NCI-H1694 treated with DMSO at 0.1 percent for 48 hours (cell line): ENCODE measurements around the gene TNRC18.
"Not testable (repeated sequence)": the region's sequence is repeated elsewhere in the genome, so short reads cannot be mapped to it uniquely, and the experiment has no call there.

Source experiments
- DNase-seq: peaks from one replicate; lab custom pipeline; 2025; lab: John Stamatoyannopoulos, UW

TNRC18 gene

DNA sequence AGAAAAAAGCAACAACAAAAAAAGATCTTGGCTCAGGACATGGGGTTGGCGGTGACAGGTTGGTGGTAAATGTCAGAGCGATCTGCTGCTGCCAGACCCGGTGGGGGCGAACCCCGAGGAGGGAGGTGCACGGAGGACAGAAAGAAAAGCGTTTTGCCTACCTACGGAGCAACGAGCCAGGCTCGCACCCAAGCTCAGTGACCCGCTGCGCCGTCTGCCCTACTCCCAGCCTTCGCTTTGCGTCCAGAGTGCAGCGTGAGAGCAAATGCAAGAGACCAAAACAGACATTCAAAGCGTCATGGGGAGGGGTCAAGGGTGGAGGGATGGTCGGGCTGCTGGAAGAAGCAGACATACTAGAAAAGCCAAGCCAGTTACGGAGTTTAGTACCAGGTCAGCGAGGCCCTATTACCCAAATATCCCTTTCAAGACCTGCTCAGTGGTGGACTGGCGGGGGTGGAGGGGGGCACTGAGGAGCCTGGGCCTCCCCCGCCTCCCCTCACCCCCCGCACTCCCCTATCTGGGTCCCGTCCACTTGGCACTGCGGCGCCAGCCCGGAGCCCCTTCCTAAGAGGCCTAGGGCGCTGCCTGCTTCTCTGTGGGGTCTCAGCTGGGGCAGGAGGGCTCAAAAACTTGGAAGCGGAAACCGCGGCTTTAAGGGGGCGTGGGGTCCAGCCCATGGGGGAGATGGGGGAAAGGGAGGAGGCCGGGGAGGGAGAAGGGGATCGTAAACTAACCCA is 74.0 kb downstream of the TNRC18 start:
- no peak for DNase-seq

DNA sequence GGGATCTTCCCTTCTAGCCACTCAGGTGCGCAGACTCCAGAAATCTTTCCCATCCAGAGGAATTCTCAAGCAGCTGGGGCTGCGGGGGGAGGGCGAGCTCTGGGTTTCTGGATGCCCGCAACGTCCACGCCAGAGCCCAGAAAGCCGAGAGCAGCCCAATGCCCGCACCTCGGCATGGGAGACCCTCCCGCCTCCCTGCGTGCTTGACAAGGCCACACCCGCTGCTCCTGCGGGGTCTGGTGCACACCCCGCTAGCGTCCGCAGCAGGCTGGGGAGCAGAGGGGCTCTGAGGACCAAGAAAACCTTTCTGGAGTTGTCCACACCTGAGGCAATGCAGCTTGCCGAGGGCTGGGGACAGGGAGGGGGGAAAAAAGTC is 74.6 kb downstream of the TNRC18 start:
- no peak for DNase-seq

DNA sequence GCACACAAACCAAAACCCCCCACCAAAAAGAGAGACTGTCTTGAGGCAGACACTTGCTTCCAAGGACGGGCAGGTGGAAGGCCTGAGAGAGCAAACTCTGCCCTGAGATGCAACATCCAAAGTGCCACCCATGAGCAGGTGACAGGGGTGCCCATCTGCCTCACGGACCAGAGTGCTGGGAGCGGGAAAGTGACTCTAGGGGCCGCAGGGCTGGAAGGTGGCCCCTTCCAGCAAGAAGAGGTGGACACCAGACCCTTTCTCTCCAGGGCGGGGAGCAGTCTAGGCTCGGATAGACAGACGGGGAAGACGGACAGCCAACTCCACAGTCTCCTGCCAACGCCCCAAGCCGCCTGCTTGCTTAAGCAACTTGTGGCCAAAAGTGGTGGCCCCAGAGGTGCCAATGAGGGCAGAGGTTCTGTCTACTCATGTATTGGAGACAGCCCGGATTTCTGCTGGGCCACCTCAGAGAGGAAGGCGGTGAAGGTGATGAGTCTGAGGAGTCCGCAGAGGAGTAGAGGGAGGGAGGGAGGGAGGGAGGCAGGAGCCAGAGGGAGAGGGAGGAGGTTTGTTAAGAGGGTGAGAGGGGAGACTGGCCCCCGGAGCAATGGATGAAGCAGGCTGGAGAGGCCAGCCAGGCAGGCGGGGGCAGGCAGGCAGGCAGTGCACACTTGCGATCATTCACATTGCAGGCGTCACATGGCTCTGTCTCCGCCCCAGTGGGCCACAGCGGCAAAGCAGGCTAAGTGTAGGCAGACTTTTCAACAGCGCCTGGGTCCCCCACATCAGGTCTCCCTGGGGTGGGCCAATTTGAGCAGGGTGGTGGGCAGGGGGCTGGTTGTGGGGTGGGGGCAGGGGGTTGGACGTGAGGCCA is 75.3 kb downstream of the TNRC18 start:
- DNase-seq, result no peak

DNA sequence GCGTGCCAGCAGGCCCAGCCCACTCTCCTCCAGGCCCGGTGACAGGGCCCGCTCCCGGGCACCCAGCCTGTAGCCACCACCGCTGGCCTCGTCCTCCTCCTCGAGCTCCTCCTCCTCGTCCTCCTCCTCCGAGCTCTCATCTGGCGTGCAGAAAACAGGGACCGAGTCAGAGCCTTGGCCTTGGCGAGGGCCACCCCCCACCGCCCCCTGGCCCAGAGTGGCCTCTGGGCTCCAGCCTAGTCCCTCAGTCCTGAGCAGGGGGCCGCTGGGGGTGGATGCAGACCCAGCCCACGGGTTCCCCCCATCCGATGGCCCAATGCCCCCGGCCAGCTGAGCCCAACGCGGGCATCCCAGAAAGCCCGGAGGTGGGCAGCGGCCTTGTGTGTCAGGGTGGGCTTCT is 78.0 kb downstream of the TNRC18 start:
- no peak for DNase-seq

DNA sequence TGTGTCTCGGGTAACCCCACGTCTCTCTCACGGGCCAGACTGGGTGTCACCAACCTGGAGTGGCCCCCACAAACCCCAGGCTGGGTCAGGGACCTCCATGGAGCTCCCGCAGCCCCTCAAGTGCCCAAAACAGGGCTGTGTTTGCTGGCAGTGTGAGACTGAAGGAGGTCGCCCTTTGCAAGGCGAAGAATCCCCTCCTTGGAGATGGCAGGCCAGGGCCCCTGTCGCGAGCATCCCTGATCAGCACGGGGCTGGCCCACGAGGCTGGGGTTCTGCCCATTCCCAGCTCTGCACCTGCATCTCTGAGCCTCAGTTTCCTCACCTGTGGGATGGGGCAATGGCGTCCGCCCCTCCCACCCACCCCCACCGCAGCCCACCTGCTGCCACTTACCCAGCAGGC is 78.5 kb downstream of the TNRC18 start:
- DNase-seq, result no peak

DNA sequence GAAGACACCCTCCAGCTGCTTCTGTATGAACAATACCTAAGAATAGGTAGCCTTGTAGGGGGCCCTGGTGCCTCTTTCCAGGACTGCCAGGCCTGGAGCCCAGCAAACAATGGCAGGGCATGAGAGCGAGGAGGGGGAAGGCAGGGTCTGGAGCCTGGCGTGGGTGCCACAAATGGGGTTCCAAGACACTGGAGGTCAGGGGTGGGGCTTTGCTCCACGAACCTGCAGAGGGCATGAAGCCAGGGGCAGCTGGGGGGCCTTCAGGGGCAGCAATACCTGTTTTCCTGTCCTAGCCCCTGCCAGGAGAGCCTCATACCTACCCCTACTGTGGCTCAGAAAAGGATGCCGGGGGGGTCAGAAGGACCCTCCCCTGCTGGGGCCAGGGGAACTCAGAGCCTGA is 79.3 kb downstream of the TNRC18 start:
- DNase-seq, result no peak

DNA sequence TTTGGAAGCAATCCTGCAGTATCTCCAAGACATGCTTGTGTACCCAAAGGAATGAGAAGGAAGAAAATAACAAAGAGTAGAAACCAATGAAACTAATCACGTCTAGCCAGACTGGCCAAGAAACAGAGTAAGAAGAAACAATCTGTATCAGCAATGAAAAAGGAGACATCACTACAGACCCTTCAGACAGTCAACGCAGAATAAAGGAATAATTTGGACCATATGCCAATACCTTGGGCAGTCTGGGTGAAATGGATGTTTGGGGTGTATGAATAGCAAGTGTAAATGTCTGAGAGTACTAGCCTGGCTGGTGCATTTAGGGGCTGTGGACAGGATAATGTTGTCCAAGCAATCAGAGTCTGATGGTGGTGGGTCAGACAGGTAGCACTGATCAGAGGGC is 79.8 kb downstream of the TNRC18 start:
- no peak for DNase-seq

DNA sequence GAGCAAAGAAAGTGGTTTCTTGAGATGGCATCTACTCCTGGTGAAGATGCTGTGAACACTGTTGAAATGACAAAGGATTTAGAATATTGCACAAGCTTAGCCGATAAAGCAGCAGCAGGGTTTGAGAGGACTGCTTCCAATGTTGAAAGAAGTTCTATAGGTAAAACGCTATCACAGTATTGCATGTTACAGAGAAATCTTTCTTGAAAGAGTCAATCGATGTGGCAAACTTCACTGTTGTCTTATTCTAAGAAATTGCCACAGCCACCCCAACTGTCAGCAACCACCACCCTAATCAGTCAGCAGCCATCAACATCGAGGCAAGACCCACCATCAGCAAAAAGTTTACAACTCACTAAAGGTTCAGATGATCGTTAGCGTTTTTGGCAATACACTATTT is 81.0 kb downstream of the TNRC18 start:
- DNase-seq, result no peak

DNA sequence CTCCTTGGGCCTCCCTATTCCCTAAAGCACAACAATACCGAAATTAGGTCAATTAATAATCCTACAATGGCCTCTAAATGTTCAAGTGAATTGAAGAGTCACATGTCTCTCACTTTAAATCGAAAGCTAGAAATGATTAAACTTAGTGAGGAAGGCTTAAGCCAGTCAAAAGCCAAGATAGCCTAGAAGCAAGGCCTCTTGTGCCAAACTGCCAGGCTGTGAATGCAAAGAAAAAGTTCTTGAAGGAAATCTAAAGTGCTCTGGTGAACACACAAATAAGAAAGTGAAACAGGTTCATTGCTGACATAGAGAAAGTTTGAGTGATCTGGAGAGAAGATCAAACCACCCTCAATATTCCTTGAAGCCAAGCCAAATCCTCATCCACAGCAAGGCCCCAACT is 83.7 kb downstream of the TNRC18 start:
- no peak for DNase-seq

DNA sequence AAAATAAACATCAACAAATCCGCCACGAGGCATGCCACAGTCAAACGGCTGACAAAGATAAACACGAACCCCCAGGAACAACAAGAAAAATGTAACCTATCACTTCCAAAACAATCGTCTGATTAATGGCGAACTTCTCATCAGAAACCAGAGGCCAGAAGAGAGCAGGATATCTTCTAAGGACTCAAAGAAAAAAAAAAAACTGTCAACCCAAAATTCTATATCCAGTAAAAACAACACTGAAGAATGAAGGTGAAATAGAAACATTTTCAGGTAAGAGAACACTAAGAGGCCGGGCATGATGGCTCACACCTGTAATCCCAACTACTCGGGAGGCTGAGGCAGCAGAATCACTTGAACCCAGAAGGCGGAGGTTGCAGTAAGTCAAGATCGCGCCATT is 86.6 kb downstream of the TNRC18 start:
- DNase-seq, result no peak

DNA sequence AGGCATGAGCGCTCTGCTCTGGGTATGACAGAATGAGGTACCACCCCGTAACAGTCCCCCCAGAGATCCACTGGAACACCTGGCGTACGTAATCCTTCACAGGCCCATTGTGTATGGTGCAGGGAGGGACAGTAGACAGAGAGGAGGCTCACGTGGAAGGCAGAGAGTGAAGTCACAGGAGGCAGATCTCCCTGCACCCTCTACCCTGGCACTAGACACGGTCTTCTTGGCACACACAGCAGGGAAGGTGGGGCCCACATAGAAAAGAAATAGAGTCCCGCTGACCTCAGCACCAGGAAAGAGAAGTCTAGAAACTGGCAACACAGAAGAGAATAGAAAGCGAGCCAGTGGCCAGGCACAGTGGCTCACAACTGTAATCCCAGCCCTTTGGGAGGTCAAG is 89.0 kb downstream of the TNRC18 start:
- no peak for DNase-seq

DNA sequence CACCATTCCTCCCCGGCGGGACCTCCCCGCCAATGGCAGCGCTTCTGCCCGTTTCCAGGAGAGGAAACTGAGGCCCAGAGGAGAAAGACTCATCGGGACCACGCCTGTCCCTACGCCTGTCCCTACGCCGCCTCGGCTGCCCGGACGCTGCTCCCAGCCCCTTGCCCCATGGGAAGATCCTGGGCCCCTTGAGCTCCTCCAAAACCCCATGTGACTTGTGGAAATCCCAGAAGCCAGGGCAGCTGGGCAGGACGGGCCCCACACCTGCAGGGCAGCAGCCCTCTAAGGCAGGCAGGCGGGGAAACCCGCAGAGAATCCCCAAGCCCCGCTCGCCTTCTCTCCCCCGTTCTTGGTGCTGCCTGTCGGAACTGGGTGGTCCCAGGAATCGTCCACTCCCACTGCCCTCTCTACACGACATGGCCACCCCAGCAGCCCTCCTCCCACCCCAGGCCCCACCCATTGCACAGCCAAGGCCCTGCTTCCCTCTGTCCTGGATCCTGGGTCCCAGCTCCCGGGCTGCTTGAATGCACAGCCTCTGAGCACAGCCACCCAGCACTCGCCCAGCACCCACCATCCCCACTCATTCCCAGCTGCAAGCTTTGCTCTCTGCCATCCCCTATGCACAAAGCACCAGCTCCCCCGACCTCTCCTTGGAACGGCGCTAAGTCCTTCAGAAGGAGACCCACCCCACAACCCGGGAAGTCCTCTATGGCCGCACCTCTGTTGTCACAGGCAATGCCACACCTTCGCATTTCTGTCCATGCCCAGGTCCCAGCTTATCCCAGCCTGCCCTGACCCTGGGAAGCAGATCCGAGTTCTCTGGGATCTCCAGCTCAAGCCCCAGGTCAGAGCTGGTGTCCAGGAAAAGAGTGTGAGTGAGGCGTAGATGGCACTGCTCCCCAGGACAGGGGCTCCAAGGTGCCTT is 90.3 kb downstream of the TNRC18 start:
- no peak for DNase-seq

DNA sequence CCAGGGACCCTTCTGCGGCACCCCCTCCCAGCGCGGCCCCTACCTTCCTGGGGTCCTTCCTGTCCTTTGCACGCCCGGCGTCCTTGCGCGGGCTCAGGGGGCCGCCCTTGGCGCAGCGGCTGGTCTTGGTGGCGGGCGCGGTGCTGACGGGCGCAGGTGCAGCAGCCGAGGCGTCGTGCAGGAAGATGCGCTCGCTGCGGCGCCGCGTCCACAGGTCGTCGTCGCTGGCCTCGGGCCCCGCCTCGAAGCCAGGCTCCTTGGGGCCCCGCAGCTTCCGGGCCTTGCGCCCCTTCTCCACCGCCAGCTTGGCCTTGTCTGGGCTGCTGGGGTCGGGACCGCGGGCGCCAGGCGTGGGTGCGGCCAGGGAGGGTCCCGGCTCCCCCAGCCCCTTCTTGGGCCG is 91.1 kb downstream of the TNRC18 start:
- no peak for DNase-seq

DNA sequence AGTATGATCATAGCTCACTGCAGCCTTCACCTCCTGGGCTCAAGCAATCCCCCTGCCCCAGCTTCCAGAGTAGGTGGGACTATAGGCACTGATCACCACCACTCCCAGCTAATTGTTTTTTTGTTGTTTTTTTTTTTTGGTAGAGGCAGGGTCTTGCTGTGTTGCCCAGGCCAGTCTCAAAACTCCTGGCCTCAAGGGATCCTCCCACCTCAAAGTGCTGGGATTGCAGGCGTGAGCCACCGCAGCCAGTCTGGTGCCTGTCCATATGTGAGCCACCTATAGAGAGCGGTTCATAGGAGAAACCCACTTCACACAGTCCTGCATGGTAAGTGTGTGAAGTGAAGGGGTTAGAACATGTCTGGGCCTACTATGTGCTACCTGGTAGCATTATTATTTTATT is 93.3 kb downstream of the TNRC18 start:
- DNase-seq, result no peak

DNA sequence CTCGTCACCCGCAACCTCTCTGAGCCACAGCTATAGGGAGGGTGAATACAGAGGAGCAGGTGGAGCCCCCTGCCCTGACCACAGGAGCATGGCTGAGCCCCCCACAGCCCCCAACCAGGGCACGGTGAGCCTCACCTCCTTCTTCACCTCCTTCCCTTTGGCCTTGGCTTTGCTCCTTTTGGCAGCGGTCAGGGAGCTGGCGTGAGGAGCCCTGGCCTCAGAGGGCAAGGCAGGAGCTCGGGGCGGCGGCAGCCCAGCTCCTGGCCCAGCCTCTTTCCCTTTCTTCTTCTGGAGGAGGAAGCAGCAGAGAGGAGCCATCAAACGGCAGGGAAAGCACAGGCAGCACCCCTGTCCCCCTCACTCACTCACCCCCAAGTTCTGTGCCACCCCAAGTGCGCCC is 98.7 kb downstream of the TNRC18 start:
- DNase-seq, result no peak

DNA sequence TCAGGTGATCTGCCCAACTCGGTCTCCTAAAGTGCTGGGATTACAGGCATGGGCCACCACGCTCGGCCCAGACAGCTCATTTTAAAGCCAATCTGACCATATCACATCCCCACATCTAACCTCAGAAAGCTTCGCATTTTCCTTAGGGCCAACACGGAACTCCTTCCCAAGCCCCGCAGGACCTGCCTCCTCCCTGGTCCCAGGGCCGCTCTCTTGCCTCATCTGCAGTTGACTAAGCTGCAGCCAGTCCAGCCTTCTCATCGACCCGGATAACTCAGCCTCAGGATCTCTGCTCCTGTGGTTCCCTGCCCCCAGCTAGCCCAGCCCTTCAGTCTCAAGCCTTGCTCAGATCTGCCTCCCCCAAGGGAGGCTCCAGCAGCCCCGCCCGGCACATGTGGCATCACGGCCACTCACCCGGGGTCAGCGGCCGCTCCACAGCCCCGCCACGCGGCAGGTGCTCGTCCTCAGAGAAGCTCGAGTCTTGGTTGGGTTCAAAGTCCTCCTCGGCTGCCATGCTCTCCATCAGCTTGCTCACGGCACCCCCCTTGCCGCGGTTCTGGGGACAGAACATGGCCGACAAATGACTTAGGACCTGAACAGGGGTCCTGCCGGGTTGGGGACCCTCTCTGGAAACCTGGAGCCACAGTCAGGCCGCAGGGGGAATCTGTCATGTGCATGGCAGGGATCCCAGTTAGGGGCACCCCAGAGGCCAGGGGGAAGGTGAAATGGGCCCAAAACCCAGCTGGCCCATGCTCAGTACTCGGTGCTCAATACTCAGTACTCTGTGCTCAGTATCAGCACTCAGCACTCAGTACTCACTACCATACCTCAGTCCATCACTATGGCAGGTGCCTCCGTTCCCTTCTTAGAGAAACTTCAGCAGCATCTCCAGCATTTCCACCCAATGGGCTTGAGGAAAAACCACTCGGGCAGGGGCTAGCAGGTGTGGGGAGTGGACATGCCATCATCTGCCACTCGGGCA is 99.5 kb downstream of the TNRC18 start:
- DNase-seq, result not testable (repeated sequence)

DNA sequence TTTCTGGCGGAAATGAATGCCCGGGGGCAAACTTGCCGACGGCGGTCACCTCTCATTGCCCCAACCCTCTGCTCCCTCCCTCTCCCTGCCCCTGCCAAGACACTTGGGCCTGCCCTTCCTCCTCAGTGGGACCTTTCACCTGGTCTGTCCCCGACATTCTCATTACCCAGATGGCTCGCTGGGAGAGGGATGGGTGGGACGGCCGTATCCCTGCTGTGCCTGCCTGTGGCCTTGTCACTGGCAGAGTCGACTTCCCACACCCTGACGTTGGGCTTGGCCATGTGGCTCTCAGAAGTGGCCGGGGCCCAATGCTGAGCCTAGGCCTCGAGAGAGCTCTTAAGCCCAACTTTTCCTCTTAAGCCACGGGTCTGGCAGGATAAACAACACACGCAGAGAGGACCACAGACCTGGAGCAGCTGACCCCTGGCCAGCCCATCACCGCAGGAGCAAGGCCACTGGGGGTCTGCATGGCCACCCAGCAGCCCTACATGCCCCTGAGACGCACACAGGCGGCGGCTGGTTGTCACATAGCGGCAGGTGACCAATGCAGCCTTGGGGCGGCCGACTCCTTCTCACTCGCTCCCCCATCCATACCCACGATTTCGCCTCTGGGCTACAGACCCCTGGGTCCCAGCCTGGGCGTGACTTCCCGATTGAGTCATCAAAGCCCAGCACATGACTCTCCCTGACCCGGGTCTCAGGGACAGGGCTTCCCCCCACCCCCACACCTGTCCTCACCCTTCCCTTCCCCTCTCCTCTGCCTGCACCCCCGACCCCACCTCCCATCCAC is 100.8 kb downstream of the TNRC18 start:
- no peak for DNase-seq

DNA sequence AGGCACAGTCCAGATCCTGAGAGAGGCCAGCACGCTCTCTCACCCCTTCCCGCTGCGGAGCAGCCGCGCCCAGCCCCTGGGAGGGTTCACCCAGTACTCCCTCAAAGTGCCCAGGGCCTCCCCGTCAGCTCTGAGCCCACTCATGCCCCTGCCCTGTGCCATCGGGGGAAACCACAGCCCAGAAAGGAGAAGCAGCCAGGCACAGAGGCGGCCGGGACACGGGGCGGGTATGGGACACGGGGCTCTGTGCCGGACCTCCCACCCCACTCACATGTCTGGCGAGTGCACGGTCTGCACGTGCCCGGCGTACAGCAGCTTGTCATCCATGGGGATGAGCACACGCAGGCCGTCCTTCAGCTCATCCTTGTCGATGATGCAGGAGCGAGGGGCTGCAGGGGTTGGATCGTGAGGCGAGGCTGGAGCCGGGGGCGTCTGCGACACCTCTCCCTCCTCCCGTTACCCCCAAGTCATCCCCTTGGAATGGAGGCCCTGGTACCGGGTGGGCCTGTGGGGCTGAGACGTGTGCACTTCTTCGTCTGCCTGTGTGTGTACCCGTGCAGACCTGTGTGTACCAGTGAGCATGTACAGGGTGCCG is 102.7 kb downstream of the TNRC18 start:
- no peak for DNase-seq

DNA sequence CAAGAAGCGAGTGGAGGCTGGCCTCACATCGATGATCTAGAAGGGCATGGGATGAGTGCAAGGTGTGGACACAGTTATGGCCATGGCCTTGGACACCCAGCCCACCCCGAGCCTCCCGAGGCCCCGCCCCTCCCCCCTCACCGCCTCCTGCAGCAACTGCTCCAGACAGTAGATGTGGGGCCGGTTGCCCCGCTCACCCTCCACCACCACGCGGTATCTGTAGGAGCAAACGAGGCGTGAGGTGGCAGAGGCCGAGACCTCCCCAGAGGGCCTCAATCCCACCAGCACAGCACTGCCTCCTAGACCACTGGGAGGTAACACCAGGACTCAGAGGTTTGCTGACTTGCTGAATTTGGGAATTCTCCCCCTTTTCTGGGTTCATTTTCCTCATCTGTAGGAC is 103.2 kb downstream of the TNRC18 start:
- DNase-seq, result no peak

DNA sequence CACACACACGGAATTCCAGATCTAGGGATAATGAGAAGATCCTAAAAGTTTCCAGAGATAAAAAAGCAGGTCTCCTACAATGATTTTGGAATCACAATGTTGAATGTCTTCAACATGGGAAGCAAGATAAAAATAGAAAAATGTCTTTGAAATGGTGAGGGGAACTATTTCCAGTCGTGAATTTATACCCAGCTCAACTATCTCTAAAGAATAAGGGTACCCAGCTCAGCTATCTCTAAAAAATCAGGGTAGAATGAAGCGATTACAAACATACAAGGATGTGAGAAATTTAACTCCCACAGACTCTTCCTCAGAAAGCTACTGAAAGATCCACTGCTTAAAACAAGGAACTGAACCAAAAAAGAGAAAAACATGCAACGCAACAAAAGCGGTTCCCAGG is 105.0 kb downstream of the TNRC18 start:
- DNase-seq, result not testable (repeated sequence)
